Measurements from ENCODE around the gene ZNF579. TPM values are rescaled to one million over a fixed set of nuclear protein-coding genes. Genes with fewer than 3 reads are reported as not detected.
"Not testable (repeated sequence)": the region's sequence is repeated elsewhere in the genome, so short reads cannot be mapped to it uniquely, and the experiment has no call there.

ZNF579 gene
- total RNA-seq, 1 donor from 2014 or later: 4.1 TPM

- not testable (repeated sequence) for DNase-seq (ENCODE audit: low read depth, low spot score)
Observed at GRCh38 chr19:55573929-55574328, 6.7 kb downstream of the ZNF579 start.

DNA sequence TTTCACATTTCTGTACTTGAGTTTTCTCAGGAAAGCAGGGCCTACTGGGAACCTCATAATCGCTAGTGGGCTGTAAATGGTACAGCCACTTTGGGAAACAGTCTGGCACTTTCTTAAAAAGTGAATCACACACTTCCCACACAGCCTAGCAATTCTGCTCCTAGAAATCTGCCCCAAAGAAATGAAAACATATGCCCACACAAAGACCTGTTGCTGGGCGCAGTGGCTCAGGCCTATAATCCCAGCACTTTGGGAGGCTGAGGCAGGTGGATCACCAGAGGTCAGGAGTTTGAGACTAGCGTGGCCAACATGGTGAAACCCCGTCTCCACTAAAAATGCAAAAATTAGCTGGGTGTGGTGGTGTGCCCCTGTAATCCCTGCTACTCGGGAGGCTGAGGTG lies 11.2 kb downstream of the ZNF579 start:
- not testable (repeated sequence) for DNase-seq (ENCODE audit: low read depth, low spot score)

GRCh38 chr19:55567708-55568328 lies 12.8 kb downstream of the ZNF579 start:
- no peak for DNase-seq (ENCODE audit: low read depth, low spot score)

GRCh38 chr19:55566823-55567222 lies 13.8 kb downstream of the ZNF579 start:
- no peak for DNase-seq (ENCODE audit: low read depth, low spot score)

DNA sequence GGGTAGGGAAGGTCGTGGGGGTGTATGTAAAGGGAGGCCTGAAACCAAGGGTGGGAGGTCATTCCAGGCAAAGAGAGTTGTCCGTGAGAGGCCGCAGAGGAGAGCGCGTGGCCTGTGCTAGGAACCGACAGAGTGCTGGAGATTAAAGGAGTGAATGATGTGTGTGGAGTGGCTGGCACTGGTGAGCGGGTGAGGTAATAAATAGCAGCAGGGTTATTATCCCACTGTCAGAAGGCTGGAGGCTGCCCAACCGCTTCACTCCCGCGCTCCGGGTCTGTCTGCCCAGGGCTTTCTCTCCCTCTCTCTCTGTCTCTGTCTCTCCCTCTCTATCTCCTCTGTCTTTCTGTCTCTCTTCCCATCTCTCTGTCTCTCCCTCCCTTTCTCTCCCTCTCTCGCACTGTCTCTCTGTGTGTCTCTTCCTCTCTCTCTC lies 17.4 kb downstream of the ZNF579 start:
- DNase-seq (ENCODE audit: low read depth, low spot score): no peak

DNA sequence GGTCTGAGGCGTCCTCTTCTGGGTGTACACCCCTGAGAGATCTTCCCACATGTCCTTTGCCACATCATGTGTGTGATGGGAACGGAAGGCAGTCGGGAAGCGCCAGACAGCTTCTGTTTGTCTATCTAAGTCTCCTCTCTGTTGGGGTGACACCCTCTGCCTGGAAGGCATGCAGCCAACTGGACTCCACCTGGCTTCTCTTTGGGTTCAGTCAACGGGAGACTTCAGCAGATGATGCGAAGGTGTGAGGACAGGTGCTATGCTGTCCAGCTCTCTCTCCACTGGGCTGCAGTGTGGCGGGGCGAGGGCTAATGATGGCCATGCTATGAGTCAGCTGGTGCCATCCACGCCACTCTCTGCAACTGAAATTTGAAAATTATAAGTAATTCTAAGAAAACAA lies 21.0 kb downstream of the ZNF579 start:
- no peak for DNase-seq (ENCODE audit: low read depth, low spot score)

DNA sequence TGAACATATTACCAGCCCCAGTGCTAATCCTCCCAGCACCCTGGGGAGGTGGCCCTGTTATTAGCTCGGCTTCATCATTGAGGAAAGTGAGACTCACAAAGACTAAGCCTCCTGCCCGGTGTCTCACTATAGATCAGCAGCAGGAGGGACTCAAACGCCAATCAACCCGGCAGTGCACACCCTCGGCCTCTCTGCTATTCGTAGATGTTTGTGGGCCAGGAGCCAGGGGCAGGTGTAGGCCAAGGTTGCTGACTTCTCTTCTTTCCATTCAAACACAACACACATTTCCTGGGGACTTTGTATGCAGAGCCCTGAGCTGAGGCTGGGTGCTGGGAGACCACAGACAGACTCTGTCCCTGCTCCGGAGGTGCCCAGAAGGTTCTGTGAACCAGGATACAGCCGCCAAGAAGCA lies 25.9 kb downstream of the ZNF579 start:
- DNase-seq (ENCODE audit: low read depth, low spot score): no peak

DNA sequence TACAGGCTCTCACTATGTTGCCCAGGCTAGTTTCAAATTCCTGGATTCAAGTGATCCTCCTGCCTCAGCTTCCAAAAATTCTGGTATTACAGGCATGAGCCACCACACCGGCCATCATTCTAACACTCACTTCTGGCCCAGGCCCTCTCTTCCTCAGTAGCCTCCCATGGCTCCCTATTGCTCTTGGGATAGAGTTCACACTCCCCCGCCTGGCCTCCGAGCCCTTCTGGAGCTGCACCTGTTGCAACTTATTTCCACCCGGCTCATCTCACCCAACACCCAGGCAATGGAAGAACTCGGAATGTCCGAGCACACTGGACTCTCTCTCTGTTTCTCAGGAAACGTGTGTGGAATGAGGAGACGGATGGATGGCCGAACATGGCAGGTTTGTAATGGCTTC lies 26.3 kb downstream of the ZNF579 start:
- DNase-seq (ENCODE audit: low read depth, low spot score): no peak

GRCh38 chr19:55553217-55554182 lies 27.1 kb downstream of the ZNF579 start:
- no peak for DNase-seq (ENCODE audit: low read depth, low spot score)

GRCh38 chr19:55552620-55553019 lies 28.0 kb downstream of the ZNF579 start:
- DNase-seq (ENCODE audit: low read depth, low spot score): no peak

GRCh38 chr19:55552206-55552605 lies 28.4 kb downstream of the ZNF579 start:
- DNase-seq (ENCODE audit: low read depth, low spot score): no peak

DNA sequence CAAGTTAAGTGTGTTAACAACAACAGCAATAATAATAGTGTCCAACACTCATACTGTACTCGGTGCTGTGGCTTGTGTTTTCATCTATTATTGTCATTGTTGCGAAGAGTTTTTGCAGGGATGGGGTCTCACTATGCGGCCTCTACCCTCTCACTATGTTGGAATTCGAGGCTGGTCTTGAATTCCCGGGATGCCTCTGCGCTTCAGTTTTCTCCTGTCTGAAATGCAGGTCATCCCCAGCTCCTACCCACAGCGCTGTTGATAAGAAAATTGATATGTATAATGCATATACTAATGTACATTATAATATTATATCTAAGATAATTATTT lies 30.4 kb downstream of the ZNF579 start:
- no peak for DNase-seq (ENCODE audit: low read depth, low spot score)

DNA sequence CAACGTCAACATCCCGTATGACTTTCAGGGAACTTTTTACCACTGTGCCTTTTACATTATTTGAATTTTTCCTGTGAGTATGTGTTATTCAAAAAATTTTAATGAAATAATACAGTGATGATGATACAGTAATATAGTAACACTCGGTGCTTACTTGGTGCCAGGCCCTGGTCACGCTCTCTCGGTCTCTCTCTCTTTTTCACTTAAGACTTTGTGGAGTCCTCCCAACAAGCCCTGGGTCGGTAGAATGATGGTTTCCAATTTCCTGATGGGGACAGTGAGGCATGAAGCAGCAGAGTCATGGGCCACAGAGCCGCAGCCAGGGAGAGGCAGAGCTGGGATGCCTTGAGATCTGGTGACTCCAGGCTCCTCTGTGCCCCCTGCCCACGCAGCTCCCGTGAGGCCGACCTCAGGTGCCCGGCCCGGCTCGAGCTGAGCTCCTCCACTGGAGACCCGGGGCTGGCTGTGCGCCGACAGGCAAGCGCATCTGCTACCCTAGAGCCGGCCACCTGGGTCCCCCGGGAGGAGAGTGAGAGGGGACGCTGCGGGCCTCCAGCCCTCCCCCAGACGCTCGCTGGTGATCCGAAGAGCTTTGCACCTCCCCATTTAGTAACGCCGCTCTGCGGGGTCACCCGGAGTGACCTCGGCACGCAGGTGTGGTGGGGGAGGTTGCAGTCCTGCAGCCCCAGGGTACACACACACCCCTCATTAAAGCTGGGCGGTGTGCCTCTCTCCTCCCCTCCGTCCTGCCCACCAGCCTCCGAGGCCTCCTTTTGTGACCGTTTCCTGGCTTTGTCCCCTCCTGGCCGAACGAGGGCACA lies 30.9 kb downstream of the ZNF579 start:
- peak; percentile 40 for DNase-seq (ENCODE audit: low read depth, low spot score)

DNA sequence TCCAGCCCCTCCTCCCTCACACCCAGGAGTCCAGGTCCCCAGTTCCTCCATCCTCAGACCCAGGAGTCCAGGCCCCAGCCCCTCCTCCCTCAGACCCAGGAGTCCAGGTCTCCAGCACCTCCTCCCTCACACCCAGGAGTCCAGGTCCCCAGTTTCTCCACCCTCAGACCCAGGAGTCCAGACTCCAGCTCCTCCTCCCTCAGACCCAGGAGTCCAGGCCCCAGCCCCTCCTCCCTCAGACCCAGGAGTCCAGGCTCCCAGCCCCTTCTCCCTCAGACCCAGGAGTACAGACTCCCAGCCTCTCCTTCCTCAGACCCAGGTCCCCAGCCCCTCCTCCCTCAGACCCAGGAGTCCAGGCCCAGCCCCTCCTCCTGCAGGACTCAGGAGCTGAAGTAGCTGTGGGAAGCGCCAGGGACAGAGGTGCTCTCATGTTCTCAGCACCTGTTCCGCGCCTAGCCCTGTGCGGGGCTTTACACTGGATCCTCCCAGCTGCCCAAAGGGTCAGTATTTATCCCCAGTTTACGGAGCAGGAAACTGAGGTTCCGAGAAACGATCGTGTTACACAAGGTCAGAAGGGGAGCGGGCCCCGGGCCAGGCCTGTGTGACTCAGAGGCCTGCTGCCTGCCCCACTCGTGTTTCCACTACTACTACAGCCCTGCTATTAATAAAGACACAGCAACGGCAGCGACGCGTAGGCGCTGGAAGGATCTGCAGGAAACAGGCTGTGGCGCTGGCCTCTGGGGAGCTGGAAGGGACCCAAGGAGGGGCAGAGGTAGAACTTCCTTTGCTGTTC lies 33.6 kb downstream of the ZNF579 start:
- peak; percentile 87 for DNase-seq (ENCODE audit: low read depth, low spot score)

DNA sequence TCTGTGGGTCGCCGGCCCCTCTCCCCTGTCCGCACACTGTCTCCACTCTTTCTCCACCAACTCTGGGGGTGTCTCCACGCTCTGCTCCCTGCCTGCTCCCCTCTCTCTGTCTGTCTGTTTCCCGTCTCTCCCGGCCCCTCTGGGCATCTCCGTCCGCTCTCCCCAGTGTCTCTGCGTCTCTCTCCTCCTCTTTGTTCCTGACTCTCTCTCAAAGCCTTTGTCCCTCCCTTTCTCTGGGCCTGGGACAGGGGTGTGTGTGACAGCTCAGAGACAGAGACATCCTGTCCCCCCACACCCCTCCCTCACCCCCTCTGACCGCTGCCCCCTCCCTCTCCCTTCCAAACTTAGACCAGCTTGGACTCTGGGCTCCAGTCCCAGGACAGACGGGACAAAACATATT lies 34.6 kb downstream of the ZNF579 start:
- DNase-seq (ENCODE audit: low read depth, low spot score): no peak

DNA sequence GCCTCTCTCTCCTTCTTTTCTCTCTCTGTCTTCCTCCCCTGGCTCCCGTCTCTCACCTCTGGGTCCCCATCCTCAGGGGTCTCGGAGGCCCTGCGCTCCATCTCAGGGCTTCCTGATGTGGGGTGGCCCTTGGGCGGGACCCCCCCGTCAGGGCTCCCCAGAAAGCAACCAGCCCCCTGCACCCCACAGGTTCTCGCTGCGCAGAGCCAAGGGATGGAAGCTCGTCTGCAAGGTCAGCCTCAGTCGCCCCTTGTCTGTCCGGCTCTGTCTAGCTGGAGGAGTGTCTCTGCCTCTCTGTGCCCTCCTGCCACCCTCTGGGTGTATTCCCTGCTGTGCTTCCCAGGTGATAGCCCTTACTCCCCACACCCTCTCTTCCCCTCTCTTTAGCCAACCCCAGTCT lies 35.2 kb downstream of the ZNF579 start, which contains the start of gene SBK3:
TSS of gene SBK3 (minus strand) at position 101 of the 400 bp plus-strand sequence. CDS start at position 101, 0 bp downstream.
- no peak for DNase-seq (ENCODE audit: low read depth, low spot score)

- DNase-seq (ENCODE audit: low read depth, low spot score): no peak
Observed at GRCh38 chr19:55544776-55545439, 35.7 kb downstream of the ZNF579 start.

DNA sequence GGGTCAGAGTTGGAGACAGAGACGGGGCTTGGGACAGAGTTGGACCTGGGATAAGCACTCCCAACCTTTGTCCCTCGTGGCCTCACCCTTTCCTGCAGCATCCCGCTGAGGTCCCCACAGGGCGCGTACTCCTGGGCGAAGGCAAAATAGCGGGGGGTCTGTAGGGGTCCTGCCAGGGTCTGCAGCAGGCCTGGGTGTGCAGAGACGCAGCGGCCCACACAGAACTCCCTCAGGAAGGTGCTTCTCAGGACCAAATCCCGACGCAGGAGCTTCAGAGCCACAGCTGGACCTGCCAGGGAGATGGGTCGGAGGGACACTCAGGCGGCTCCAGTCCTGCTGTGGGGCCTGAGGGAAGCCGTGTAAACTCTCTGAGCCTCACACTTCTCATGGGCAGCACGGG lies 36.6 kb downstream of the ZNF579 start:
- no peak for DNase-seq (ENCODE audit: low read depth, low spot score)

DNA sequence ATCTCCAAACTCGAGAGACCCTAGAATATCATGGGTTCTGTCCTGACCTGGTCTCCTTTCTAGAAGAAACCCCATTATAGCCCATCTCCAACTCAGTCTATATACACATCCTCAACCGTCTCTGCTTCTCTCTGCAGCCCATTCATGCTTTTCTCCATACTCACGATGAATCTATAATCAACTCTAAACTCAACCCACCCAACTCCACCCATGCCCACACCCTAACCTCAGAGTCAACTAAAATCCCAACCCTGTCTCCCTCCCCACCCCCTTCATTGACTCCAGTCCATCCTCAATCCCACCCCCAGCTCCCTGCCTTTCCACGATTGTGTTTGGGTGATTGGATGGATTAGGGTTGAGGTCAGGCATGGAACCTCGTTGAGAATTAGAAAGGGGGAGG lies 37.1 kb downstream of the ZNF579 start:
- no peak for DNase-seq (ENCODE audit: low read depth, low spot score)

DNA sequence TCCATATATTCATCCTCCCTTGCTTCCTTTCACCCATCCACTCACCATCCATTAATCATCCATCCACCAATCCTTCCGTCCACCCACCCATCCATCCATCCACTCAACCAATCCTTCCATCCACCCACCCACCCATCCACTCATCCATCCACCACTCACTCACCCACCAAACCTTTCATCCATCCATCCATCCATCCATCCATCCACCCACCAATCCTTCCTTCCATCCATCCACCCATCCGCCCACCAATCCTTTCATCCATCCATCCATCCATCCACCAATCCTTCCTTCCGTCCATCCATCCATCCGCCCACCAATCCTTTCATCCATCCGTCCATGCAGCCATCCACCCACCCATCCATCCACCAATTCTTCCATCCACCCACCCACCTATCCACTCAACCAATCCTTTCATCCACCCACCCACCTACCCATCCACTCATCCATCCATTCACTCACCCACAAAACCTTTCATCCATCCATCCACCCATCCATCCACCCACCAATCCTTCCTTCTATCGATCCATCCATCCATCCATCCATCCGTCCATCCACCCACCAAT lies 38.3 kb downstream of the ZNF579 start:
- DNase-seq (ENCODE audit: low read depth, low spot score): no peak
